Right kidney (tissue), 1 donor: ENCODE results near the gene ADCY5.

Source experiments
- DNase-seq: peaks from one replicate; pipeline ENCODE4 v3.0.0-alpha.2; 2016

Gene ADCY5

DNA sequence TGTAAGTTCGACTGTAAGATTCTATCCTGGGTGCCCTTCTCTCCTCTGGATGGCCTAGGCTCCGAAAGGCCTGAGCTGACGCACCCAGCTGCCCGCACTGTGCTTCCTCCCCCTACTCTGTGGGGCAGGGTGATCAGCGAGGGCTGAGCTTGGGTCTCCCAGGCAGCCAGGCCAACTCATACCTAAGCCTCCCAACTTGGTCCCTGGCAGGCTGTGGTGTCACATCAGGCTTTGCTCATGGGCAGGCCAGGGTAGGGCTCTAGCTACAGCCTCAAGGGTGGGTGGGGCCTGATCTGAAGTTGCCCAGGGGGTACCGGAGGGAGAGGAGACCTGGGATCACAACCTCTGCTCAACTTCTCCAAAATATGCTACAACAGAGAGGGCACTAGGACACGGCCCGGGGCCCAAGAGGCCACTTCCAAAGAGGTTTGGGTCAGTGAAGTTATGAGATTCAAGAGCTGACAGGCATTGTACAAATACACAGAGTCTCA is 123.1 kb downstream of the ADCY5 start:
- DNase-seq: no peak

DNA sequence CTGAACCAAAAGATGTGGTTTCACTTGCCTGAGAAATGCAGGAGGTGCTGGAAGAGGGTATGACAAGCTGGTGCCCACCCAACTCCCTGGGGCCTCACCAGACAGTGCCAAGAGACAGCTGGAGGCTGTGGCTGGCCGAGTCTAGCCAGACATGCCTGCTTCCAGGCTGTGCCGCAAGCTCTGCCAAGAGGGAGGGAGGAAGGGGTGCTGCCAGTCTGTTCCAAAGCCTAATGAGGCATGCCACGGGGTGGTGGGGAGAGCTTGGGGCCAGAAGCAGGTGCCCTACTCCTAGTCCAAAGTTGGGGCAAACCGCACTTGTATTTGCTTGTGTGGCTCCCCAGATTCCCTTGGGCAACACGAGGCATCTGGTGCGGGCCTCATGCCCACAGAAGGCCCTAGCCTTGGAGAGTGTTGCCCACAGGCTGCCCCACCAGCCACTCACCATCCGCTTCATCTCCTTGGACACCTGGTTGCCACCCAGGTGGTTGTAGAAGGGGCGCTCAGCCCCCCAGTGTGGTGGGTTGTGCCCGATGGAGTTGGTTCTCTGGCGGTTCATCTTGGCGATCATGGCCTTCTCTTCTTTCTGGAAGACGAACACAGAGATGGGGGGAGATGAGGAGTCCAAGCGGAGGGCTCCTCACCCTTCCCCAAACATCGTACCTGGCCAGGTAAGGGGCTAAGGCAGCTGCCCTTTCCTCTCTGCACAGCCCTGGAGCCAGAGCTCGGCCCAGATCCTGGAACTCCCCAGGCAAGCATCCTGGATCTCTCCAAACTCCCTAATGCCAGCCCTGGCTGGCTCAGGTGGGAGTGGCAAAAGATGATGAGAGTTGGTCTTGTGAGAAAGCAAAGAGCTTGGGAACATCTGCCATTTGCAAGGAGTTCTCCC is 123.8 kb downstream of the ADCY5 start:
- DNase-seq: no peak

DNA sequence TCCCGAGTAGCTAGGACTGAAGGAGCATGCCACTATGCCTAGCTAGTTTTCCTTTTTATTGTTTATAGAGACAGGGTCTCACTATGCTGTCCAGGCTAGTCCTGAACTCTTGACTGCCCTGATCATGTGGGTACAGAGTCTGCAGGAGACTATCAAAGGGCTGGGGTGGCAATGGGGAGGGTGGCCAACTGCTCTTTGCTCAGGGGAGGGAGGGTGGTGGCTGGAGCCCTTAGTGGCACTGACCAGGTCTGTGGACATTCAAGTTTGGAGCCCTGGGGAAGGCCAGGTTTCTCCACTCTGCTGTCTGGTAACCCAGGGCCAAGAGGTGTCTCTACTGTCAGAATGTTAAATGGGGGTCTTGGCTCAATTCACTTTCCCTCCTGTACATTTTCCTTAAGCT is 125.1 kb downstream of the ADCY5 start:
- DNase-seq: no peak

DNA sequence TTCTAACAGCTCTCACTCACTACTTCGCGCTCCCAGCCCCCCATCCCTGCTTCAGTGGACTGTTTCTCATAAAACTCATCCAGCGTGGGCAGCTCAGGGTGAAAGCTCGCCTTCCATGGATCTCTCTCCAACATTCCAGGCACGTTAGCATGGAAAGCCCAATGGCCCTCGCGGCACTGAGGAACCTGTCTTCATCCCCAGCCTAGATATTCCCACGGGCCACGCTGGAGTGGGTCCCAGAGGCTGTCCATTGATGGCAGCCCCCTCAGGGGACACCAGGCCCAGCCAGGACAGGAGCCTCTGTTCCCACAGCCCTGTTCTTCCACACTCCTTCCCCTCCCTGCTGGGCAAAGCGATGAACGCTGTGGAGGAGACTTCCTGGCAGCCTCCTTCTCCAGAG is 126.0 kb downstream of the ADCY5 start:
- no peak for DNase-seq

DNA sequence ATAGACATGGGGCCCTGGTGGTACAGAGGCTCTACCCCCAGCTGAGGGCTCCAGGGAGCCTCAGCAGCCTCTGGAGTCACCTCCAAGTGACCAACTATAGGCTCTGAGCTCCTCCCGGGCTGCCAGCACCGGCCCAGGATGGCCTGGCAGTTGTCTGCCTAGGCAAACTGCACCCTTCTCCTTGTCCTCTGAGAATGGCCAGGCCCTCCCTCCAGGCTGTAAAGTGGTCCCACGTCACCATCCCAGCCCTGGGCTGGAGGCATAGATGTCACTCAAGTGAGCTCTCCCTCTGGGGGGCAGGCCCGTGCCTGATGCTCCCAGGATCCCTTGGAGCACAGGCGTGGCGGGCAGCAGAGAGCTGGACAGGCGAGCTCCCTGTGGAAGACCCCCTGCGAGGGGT is 127.1 kb downstream of the ADCY5 start:
- DNase-seq: no peak

DNA sequence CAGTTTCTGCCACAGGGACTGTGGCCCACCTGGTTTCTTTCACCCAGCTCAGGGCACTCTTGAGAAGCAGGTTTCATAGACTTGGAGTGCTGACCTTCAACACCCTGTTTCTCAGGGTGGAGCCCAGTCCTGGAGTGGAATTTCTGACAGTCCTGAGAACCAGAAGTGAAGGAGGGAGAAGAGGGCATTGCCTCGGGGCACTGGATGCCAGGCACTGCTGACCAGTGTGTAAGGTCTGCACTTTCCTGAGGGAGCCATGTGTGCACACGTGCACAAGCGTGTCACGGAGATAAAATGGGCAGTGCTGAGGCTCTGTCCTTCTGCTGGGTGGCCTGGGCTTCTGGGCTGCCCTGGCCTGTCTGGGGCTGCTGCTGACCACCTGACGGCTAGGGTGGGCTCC is 128.7 kb downstream of the ADCY5 start:
- no peak for DNase-seq

DNA sequence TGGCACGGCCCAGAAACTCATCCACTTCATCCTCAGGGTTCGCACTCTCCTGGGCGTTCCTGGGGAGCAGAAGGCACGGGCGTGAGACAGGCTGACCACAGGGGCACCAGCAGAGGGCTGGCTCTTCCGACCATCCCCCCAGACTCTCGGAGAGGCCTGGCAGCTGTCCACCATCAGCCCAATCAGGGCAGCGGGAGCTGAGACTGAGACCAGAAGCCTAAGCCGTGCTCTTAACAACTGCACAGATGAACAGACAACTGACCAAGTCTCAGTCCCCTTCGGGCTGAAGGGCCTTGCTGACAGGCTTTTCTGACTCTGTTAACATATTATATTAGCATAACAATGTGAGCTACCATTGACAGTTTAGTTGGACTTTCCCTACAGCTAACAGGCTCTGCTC is 129.1 kb downstream of the ADCY5 start:
- DNase-seq: no peak

DNA sequence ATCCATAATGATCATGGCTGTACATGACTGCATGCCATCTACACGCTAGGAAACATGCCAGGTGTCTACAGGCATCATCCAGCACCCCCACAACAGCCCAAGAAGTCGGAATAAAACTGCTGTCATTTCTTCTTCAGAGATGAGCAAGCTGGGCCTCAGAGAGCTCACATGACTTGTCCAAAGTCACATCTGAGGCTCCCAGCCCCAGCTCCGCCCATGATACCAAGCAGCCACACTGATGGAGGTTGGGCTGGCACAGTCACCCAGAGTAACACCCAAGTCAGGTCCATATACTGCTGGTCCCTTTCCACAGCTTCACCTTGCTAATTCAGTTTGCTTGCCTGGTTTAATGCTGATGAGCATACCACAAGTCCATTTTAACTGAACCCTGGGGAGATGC is 130.5 kb downstream of the ADCY5 start:
- DNase-seq: no peak

DNA sequence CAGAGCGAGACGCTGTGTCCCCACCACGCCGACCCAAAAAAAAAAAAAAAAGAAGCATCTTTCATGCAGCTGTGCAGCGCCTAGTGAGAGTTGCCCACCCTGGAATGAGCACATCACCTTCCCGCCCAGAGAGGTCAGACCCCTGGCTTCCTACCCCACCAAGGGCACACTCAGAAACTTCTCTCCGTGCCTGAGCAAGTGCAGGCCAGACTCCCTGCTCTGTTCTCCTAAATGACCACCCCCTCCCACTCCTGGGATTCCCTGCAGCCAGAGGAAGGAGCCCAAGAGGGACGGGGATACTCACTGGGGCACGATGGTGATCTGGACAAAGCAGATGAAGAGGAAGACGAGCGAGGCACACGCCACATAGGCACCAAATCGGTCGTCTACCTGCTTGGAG is 131.2 kb downstream of the ADCY5 start:
- no peak for DNase-seq

DNA sequence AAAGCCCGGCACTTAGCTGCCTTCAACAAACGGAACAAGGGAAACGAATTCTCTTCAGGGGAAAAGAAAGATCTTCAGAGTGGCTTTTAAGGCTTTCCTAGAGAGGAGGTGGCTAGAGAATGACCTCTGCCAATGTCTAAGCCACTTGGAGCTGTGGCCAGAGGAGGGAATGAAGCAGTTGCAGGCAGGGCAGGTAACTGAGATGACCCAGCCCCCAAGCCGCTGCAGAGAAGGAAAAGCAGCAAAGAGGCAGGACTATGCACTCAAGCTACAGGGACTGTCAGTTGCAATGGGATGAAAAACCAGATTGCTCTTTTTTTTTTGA is 133.7 kb downstream of the ADCY5 start:
- DNase-seq: no peak

DNA sequence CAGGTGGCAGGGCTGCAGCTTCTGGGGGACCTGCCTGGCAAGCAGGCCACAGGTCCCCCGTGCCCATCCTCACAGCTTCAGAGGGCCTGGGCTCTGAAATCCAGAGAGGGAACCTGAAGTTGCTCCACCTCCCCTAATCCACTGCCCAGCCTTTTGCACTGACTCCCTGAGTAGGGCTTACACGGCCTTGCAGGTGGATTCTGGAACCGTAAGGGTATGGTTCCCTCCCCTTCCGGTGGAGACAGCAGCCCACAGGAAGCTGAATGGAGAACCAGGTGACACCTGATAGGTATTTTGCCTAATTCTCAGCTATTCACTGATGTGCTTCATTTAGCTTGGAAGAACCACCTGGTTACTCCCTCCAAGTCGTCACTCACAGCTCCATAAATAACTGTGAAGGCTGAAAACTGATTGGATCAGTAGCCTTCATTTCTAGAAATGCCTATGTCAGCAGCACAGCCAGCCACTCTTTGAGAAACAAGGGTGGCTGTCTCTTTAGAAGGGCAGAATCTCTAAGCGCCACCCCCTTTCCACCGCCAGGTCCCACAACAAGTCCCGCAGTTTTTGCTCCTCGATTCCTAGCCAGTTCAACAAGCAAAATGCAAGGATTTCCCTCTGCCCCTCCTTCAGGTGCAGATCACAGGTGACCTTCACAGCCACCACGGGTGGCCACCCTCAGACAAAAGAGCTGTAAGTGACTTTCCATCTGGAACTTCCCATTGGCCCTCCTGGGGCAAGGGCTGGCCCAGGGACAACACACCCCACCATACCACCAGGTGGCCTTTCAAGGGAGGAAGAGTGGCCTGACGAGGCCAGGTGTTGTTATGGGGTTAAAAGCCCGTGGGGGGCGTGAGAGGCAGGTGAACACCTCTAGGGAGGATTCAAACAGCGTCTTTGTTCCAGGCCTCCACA is 134.3 kb downstream of the ADCY5 start:
- no peak for DNase-seq

DNA sequence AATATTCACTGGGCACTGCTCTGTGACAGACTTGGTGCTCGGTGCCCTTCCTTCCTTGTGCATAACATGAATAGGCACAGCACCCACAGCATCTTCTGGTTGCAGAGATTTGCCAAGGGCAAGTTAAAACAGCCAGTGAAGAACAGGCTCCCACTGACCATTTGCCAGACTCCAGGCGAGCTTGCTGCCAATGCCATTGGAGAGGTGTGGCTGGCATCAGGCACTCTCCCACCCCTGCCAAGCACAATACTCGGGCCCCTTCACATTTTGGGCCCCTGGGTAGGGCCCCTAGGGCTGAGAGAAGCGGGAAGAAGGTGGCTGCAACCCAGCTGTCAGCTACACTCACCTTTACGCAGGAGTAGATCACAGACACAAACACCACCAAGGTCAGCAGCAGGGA is 135.0 kb downstream of the ADCY5 start:
- DNase-seq: no peak

DNA sequence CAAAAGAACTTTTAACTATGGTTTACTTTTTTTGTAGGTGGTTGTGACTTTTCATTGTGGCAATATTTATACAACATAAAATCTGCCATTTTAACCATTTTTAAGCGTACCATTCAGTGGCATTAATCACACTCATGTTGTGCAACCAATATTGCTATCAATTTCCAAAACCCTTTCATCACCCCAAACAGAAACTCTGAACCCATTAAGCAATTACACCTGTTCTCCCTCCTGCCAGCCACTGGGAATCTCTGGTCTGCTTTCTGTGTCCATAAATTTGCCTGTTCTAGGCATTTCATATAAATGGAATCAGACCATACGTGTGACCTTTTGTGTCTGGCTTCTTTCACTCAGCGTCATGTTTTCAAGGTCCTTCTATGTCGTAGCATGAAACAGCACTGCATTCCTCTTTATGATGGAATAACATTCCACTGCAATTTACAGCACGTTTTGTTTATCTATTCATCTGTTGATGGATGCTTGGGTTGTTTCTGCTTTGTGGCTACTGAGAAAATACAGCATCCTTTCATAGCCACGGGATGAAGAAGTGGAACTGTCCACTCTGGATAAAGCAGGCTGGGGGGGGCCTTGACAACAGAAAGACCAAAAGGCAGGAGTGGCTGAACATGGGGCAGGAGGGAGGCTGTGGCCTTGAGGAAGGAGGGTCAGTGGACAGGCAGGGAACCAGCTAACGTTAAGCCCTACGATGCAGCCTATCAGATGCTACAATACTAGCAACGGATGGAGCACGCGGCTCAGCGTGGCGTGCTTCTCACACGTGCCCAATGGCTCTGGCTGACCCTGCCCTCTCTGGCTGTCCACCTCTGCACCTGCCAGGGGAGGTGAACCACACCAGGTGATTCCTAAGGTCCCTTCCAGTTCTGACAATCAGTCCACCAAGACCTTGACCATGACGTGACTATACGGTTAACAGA is 136.3 kb downstream of the ADCY5 start:
- DNase-seq: no peak

DNA sequence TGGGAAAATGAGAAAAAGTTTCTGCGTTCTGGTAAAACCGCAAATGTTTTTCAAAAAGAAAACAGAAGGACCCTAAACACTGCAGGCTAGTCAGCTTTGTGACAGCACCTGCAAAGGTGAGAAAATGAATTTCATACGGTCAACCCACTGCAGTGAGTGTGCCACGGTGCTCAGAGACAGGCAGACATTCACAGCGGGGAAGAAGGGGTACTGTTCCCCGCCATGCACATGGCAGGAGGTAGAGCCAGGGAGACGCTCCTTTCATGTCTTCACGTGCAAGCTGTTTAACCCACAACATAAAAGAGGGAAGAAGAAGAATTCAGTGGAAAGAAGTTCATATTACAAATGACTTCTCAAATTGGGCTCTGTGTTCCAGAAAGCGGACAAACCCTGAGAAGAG is 137.7 kb downstream of the ADCY5 start:
- no peak for DNase-seq

DNA sequence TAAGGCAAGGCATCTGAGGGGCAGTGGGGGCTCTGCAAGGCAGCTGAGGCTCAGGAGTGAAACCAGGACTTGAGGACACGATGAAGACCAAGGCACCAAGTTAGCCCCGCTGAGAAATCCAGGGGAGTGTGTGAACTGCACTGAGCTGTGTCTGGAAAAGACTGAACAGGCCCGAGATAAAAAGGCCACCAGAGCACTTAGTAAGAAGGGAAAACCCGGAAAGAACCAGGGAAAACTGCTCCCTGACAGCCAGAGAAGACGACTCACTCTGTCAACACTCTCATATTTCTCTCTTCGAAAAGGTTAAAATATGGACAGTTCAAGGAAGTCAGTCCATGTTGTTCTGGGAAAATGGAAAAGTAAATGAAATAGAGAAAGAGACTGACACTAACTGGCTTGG is 138.1 kb downstream of the ADCY5 start:
- DNase-seq: no peak

DNA sequence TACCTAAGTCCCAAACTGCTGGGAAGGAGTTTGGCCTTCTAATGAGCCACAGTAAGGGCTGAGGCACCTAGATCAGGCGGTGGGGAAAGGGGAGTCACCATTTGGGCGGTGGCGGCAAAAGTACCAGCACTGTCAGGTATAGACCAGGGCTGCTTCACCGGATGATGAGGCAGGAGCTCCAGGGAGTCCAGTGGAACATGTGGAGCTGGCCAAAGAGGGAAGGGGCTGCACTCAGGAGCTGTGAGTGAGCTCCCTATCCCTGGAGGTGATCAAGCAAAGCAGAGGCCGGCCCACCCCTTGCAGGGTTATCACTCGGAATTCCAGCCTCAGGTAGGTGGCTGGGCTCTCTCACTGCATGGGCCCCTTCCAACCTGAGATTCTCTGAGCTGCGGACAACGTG is 138.7 kb downstream of the ADCY5 start:
- DNase-seq: no peak

DNA sequence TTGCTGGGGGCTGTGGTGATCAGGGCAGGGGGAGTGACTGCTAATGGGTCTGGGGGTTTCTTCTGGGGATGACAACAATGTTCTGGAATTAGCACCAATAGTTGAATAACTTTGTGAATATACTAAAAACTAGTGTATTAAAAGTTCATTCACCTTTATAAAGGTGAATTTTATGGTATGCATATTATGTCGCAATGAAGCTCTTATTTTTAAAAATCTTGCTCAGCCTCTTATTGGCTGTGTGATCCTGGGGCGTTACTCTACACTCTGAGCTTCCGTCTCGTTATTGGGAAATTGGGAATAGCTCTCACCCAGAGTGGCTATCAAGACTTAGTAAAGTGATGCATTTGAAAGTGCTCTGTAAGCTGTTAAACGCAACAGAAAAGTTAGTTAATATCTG is 141.8 kb downstream of the ADCY5 start:
- no peak for DNase-seq

DNA sequence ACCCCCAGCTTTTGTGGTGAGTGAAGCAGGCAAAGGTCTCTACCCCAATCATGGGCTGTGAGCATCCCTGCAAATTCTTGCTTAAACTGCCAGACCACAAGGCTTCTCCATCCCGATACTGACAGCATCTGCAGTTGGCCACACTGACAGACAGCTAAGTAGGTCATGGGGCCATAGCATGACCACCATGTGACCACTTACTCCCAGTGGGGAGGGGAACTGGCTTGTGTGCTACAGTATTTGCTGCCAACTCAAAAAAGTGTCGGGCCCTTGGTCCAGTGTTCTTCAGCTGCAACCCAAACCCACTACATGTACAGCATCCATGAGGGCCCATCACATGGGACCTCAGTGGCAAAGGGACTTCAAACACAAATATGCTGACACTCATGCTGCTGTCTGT is 143.7 kb downstream of the ADCY5 start:
- DNase-seq: no peak

DNA sequence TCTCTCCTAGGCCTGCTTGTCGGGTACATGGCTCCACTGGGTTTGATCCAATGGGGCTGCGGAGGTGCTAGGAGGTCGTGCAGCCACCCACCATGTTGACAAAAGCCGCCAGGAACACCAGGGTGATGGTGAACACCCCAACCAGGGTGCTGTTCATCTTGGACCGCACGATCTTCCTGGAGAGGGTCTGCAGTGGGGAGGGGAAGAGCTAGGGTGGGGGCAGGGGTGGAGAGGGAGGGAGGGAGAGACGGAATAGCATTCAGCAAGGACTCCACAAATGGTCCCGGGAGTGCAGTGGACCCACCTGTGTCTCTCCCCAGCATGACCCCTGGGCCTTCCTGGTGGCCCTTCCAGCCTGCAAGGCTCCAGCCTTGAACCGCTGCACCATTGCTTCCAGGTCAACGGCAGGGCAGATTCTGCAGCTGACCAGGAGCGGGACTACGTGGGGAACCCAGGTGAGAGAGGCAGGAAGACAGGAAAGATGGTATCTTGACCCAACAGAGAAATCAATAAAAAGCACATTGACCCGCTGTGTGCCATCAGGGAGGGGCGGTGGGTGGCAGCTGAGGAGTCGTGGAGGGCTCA is 144.8 kb downstream of the ADCY5 start:
- DNase-seq: no peak

DNA sequence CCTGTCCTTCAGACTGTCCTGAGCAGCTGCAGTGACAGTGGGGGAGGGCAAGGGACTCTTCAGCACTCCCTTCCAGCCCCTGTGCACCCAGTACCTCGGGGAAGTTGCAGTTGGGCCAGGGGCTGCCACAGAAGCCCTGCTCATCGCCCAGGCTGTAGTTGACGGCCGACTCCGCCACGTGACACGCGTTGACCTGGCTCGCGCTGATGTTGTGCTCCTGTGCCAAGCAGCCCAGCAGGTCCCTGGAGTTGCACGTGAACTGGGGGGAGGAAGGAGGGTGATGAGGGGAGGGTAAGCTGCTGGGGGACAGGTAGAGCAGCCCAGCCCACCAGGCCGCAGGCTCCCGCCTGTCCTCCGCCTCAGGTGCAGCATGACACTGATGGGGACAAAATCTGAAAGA is 145.9 kb downstream of the ADCY5 start:
- DNase-seq: no peak

DNA sequence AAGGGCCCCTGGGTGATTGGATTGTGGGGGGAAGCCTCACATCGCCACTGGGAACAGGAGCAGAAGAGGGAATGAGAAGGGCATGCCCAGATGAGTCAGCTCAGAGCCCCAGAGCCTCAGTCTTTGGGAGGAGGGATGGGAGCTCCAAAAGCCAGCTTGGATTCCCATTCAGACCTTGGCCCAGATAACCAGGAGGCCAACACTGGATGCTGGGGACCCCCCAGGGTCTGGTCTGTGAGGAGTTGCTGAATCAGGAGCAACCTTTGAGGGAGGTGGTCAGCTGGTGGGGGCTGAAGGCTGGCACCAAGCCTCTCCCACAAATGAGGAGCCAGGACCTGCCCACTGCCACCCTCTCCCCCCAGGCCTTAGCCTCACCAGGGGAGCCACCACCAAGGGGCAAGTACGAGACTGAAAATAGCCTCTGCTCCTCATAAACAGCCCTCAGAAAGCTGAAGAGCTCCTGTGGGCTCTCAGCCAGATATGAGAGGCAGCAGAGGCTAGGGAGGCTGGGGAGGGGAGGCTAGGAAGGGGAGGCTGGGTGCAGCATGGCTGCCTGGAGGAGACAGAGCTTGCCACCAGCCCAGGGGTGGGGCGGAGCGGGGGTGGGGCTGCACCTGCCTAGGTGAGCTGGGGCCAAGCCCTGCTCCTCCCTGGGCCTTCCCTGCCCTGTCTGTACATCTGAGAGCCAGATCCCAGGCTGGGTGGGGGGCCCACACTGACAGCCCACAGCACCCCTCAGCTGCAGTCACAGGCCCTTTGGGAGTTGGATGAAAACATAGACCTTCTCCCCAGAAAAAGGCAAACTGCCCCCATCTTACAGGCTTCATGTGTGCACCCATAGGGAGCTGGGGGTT is 147.3 kb downstream of the ADCY5 start:
- no peak for DNase-seq
